ENCODE measurements around the gene ADAMTSL1.

Gene ADAMTSL1

GRCh38 chr9:18947892-18948339, 474.0 kb downstream of the ADAMTSL1 start:
- Histone ChIP-seq H3K36me3 (ENCODE audit: control insufficient read depth, insufficient read depth, low read length) (no peaks in the 10 kb centered on the region), H3K27me3 (ENCODE audit: control insufficient read depth, insufficient read depth, low read length) (no peaks in the 10 kb centered on the region), H3K4me3 (ENCODE audit: low read length) (no peak overlapping the region), H3K27ac (ENCODE audit: low read depth, low read length) (no peak overlapping the region), H3K4me1 (ENCODE audit: control insufficient read depth, insufficient read depth, low read length) (no peaks in the 10 kb centered on the region), H3K9ac (ENCODE audit: low read length) (no peak overlapping the region)

- H3K36me3 ChIP-seq (ENCODE audit: control insufficient read depth, insufficient read depth, low read length), result no peaks in the 10 kb centered on the region
- H3K27ac ChIP-seq (ENCODE audit: low read depth, low read length), result no peak overlapping the region
- H3K9ac ChIP-seq (ENCODE audit: low read length), result no peak overlapping the region
- H3K4me3 ChIP-seq (ENCODE audit: low read length), result no peak overlapping the region
- H3K27me3 ChIP-seq (ENCODE audit: control insufficient read depth, insufficient read depth, low read length), result no peaks in the 10 kb centered on the region
- H3K4me1 ChIP-seq (ENCODE audit: control insufficient read depth, insufficient read depth, low read length), result no peaks in the 10 kb centered on the region
Measured at GRCh38 chr9:18951936-18952335, 478.0 kb downstream of the ADAMTSL1 start.

GRCh38 chr9:18955626-18956025, 481.7 kb downstream of the ADAMTSL1 start:
- no peak overlapping the region for H3K9ac ChIP-seq (ENCODE audit: low read length)
- no peaks in the 10 kb centered on the region for H3K36me3 ChIP-seq (ENCODE audit: control insufficient read depth, insufficient read depth, low read length)
- H3K4me1 ChIP-seq (ENCODE audit: control insufficient read depth, insufficient read depth, low read length), result no peaks in the 10 kb centered on the region
- no peak overlapping the region for H3K4me3 ChIP-seq (ENCODE audit: low read length)
- no peak overlapping the region for H3K27ac ChIP-seq (ENCODE audit: low read depth, low read length)
- H3K27me3 ChIP-seq (ENCODE audit: control insufficient read depth, insufficient read depth, low read length), result no peaks in the 10 kb centered on the region
